ENCODE data around the gene KLHL10.

KLHL10 gene

DNA sequence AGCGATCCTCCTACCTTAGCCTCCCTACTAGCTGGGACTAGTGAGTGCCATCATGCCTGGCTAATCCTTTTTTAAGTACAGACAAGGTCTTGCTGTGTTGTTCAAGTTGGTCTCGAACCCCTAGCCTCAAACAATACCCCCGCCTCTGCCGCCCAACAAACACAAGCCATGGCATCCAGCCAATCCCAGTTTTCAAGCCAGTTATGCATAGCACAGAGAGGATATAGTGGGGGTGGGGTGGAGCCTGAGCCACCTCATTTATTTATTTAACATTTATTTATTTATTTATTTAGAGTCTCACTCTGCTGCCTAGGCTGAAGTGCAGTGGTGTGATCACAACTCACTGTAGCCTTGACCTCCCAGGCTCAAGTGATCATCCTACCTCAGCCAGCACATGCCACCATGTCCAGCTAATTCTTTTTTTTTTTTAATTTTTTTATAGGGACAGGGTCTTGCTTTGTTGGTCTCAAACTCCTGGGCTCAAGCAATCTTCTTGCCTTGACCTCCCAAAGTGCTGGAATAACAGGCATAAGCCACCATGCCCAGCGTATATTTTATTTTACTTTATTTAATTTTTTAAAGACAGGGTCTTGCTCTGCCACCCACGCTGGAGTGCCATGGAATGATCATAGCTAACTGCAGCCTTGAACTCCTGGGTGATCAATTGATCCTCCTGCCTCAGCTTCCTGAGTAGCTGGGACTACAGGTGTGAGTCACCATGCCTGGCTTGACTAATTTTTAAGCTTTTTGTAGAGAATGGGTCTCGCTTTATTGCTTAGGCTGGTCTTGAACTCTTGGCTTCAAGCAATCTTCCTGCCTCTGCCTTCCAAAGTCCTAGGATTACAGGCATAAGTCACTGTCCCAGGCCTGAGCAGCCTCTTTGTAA lies 53.8 kb downstream of the KLHL10 start:
- Mint-ChIP-seq H3K36me3 (ENCODE audit: low read depth) (peaks cover 86% of the 10 kb centered on the region), H3K27me3 (no peaks in the 10 kb centered on the region), H3K9me3 (no peaks in the 10 kb centered on the region), H3K27ac (no peak overlapping the region), H3K4me3 (no peak overlapping the region), H3K4me1 (ENCODE audit: low read depth) (no peaks in the 10 kb centered on the region)
- DNase-seq, result no peak

DNA sequence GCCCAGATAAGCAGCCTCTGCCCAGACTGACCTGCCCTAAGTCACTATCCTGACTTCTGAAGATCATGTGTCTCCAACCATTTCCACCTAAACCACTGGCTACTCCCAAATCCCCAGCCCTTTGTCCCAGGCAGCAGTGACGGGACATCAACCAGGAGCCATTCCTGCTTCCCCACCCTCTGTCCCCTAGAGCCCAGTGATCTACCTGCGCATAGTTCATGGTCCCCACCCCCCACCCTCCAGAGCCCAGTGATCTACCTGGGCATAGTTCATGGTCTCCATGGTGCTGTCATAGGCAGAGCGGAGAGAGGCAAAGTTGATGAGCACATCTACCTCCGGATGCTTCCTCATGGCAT lies 54.4 kb downstream of the KLHL10 start:
- H3K27me3 Mint-ChIP-seq, result no peaks in the 10 kb centered on the region
- DNase-seq, result no peak
- H3K9me3 Mint-ChIP-seq, result no peaks in the 10 kb centered on the region
- H3K4me1 Mint-ChIP-seq (ENCODE audit: low read depth), result no peaks in the 10 kb centered on the region
- H3K27ac Mint-ChIP-seq, result peak overlapping the region; percentile 57
- no peak overlapping the region for H3K4me3 Mint-ChIP-seq
- H3K36me3 Mint-ChIP-seq (ENCODE audit: low read depth), result peaks cover 88% of the 10 kb centered on the region

DNA sequence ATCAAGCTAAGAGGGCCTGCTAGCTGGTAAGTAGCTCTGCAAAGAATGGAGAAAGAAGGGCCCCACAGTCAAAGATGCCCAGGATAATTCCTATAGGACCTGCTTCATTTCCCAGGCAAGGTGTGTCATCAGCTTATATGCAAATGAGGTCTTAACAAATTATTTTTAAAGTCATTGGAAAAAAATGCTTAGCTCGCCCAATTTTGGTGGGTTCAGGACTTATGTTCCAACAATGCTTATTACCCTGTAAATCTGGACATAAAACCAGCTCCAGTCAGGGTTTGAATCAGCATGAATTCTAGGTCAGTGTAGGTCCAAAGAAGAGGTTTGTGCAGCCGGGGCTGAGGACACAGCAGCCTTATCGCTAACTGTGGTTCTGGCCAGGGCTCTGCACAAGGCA lies 55.8 kb downstream of the KLHL10 start:
- Mint-ChIP-seq H3K9me3 (no peaks in the 10 kb centered on the region), H3K27ac (no peak overlapping the region), H3K4me1 (ENCODE audit: low read depth) (no peaks in the 10 kb centered on the region), H3K27me3 (no peaks in the 10 kb centered on the region), H3K4me3 (no peak overlapping the region), H3K36me3 (ENCODE audit: low read depth) (peaks cover 88% of the 10 kb centered on the region)
- no peak for DNase-seq

DNA sequence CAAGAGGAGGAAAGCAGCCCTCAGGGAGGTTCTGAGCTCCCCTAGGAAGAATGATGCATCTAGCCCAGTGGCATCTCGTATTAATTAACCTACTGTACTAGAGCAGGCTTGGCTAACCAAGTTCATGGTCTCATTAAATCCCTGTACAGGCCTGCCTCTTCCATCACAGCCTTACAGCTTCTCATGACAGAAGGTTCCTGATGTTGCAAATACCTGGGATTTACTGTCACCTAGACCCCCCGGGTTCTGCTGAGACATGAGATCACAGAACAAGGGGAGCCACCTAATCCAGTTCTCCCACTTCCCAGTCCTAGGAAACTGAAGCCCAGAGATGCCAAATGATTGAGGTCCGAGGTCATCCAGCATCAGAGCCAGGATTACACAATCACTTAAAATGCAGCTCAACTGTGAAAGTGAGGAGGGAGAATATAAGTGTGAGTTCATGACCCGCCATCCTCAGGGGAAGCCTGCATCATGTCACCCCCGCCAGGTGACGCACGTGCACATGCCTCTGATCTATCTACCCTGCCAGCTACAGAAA lies 57.2 kb downstream of the KLHL10 start:
- DNase-seq, result no peak
- no peaks in the 10 kb centered on the region for H3K9me3 Mint-ChIP-seq
- H3K4me1 Mint-ChIP-seq (ENCODE audit: low read depth), result no peaks in the 10 kb centered on the region
- H3K4me3 Mint-ChIP-seq, result no peak overlapping the region
- H3K27ac Mint-ChIP-seq, result no peak overlapping the region
- no peaks in the 10 kb centered on the region for H3K27me3 Mint-ChIP-seq
- H3K36me3 Mint-ChIP-seq (ENCODE audit: low read depth), result peaks cover 89% of the 10 kb centered on the region

DNA sequence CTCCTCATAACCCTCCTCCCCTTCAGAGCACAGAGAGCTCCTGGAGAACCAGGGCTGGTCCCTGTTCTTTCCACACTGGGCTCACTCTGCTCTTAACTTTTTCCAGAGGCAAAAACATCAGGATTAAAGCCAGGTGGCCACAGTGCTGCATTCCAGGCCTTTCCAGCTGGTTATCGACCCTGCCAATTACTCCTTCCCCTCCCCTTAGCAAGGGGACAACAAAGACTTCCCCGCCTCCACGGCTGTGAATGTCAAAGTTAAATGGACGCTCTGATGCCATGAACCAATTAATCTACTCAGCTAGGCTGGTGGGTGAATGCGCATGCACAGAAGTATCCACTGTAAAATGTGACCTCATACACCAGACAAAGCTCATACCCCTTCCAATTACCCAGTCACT lies 58.0 kb downstream of the KLHL10 start:
- peaks cover 87% of the 10 kb centered on the region for H3K36me3 Mint-ChIP-seq (ENCODE audit: low read depth)
- no peaks in the 10 kb centered on the region for H3K27me3 Mint-ChIP-seq
- no peak for DNase-seq
- H3K27ac Mint-ChIP-seq, result no peak overlapping the region
- no peak overlapping the region for H3K4me3 Mint-ChIP-seq
- no peaks in the 10 kb centered on the region for H3K4me1 Mint-ChIP-seq (ENCODE audit: low read depth)
- no peaks in the 10 kb centered on the region for H3K9me3 Mint-ChIP-seq

DNA sequence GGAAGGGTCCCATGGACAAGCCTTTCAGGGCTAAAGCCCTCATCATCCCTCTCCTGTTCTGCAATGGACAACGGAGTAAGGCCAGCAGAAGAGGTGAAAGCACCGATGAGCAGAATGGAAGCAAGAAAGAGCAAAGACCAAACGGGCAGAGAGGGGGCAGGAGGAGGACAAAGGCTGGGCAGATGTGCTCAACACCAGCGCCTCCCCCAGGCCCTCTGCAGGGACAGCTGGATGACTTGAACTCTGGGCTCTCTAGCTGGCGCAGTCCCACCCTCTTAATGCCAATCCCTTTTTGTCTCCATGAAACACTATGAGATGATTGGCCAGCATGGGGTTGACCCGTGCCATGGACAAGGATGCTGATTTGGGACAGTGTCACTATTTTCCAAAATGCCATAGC lies 59.1 kb downstream of the KLHL10 start:
- no peak for DNase-seq
- H3K27ac Mint-ChIP-seq, result no peak overlapping the region
- peaks cover 93% of the 10 kb centered on the region for H3K36me3 Mint-ChIP-seq (ENCODE audit: low read depth)
- no peaks in the 10 kb centered on the region for H3K4me1 Mint-ChIP-seq (ENCODE audit: low read depth)
- no peaks in the 10 kb centered on the region for H3K27me3 Mint-ChIP-seq
- no peak overlapping the region for H3K4me3 Mint-ChIP-seq
- H3K9me3 Mint-ChIP-seq, result no peaks in the 10 kb centered on the region

Data from activated T-cell treated with anti-CD3 and anti-CD28 coated beads, Interleukin-2, amount 50 U/mL, for 24 hours (primary cell).